Measurements from ENCODE around the gene TMED1. TPM values are rescaled to one million over a fixed set of nuclear protein-coding genes. Genes with fewer than 3 reads are reported as not detected.
"Not testable (repeated sequence)": the region's sequence is repeated elsewhere in the genome, so short reads cannot be mapped to it uniquely, and the experiment has no call there.

Gene TMED1
- total RNA-seq, 2 experiments from 2014 or later, result 8.6 to 11.2 TPM

GRCh38 chr19:10858204-10858828, 22.3 kb upstream of the TMED1 start:
- H3K27ac Mint-ChIP-seq, result no peak overlapping the region
- H3K4me3 Mint-ChIP-seq, result no peak overlapping the region
- H3K4me1 Mint-ChIP-seq, result peaks cover 8% of the 10 kb centered on the region
- no peaks in the 10 kb centered on the region for H3K36me3 Mint-ChIP-seq (ENCODE audit: low read depth)
- H3K9me3 Mint-ChIP-seq, result no peaks in the 10 kb centered on the region
- no peak for DNase-seq
- no peaks in the 10 kb centered on the region for H3K27me3 Mint-ChIP-seq
- CTCF ChIA-PET, result interaction anchor here (0.6 to 1.4 kb wide), 11 partner anchors 9 to 277 kb away, joined by 3 to 8 read pairs (median 3); partner anchors contain the start of gene TMED1
- POLR2A ChIA-PET, result no interaction called here

- H3K4me3 Mint-ChIP-seq; POLR2A ChIA-PET; H3K4me1 Mint-ChIP-seq; H3K27ac Mint-ChIP-seq; H3K9me3 Mint-ChIP-seq; H3K27me3 Mint-ChIP-seq; DNase-seq; H3K36me3 Mint-ChIP-seq (ENCODE audit: low read depth): not testable (repeated sequence)
- CTCF ChIA-PET, result interaction anchor here (0.9 to 4.4 kb wide), 4 partner anchors 7 to 140 kb away, joined by 3 to 27 read pairs (median 4); partner anchors contain the start of gene DNM2
Observed at GRCh38 chr19:10856899-10857298, 20.9 kb upstream of the TMED1 start.

- H3K36me3 Mint-ChIP-seq (ENCODE audit: low read depth), result no peaks in the 10 kb centered on the region
- peaks cover under 1% of the 10 kb centered on the region for H3K4me1 Mint-ChIP-seq
- H3K4me3 Mint-ChIP-seq, result no peak overlapping the region
- DNase-seq, result peak; percentile 32
- no peaks in the 10 kb centered on the region for H3K27me3 Mint-ChIP-seq
- ChIA-PET CTCF (interaction anchor here (0.9 to 4.4 kb wide), 5 partner anchors 8 to 139 kb away, joined by 4 to 27 read pairs (median 4); partner anchors contain the start of gene DNM2), POLR2A (no interaction called here)
- no peak overlapping the region for H3K27ac Mint-ChIP-seq
- H3K9me3 Mint-ChIP-seq, result no peaks in the 10 kb centered on the region
Observed at GRCh38 chr19:10855879-10856522, 20.0 kb upstream of the TMED1 start.

GRCh38 chr19:10854350-10855089, 18.5 kb upstream of the TMED1 start:
- CTCF ChIA-PET, result interaction anchor here (0.6 to 4.4 kb wide), 6 partner anchors 9 to 136 kb away, joined by 3 to 27 read pairs (median 4); partner anchors contain the start of gene DNM2
- Mint-ChIP-seq H3K27ac (no peak overlapping the region), H3K4me1 (no peaks in the 10 kb centered on the region), H3K36me3 (ENCODE audit: low read depth) (no peaks in the 10 kb centered on the region), H3K4me3 (no peak overlapping the region), H3K9me3 (no peaks in the 10 kb centered on the region), H3K27me3 (no peaks in the 10 kb centered on the region)
- POLR2A ChIA-PET, result interaction anchor here (0.6 kb wide), 1 partner anchor 25 kb away, joined by 3 read pairs; no protein-coding TSS in a partner anchor
- no peak for DNase-seq

- DNase-seq, result no peak
- Mint-ChIP-seq H3K36me3 (ENCODE audit: low read depth) (no peaks in the 10 kb centered on the region), H3K9me3 (no peaks in the 10 kb centered on the region), H3K27me3 (peaks cover 2% of the 10 kb centered on the region), H3K27ac (no peak overlapping the region), H3K4me3 (no peak overlapping the region), H3K4me1 (peaks cover 8% of the 10 kb centered on the region)
- ChIA-PET CTCF (interaction anchor here (1.1 to 4.4 kb wide), 3 partner anchors 11 to 136 kb away, joined by 4 to 27 read pairs (median 5); partner anchors contain the start of genes DNM2 and TMED1), POLR2A (interaction anchor here (0.6 kb wide), 1 partner anchor 47 kb away, joined by 4 read pairs; no protein-coding TSS in a partner anchor)
Observed at GRCh38 chr19:10852941-10853340, 16.9 kb upstream of the TMED1 start.

- POLR2A ChIA-PET, result no interaction called here
- DNase-seq, result no peak
- Mint-ChIP-seq H3K4me3 (no peak overlapping the region), H3K9me3 (no peaks in the 10 kb centered on the region), H3K4me1 (peaks cover 10% of the 10 kb centered on the region), H3K27me3 (peaks cover 2% of the 10 kb centered on the region), H3K27ac (no peak overlapping the region), H3K36me3 (ENCODE audit: low read depth) (no peaks in the 10 kb centered on the region)
- CTCF ChIA-PET, result interaction anchor here (0.6 to 4.4 kb wide), 4 partner anchors 12 to 135 kb away, joined by 3 to 27 read pairs (median 7); partner anchors contain the start of gene DNM2
Observed at GRCh38 chr19:10852098-10852800, 16.2 kb upstream of the TMED1 start.

- no peak overlapping the region for H3K27ac Mint-ChIP-seq
- no peak for DNase-seq
- ChIA-PET POLR2A (no interaction called here), CTCF (interaction anchor here (0.6 to 2.0 kb wide), 6 partner anchors 10 to 274 kb away, joined by 3 to 9 read pairs (median 4); partner anchors contain the start of gene DNM2)
- peaks cover 9% of the 10 kb centered on the region for H3K9me3 Mint-ChIP-seq
- H3K36me3 Mint-ChIP-seq (ENCODE audit: low read depth), result peaks cover 9% of the 10 kb centered on the region
- H3K27me3 Mint-ChIP-seq, result peaks cover 2% of the 10 kb centered on the region
- H3K4me1 Mint-ChIP-seq, result peaks cover 10% of the 10 kb centered on the region
- H3K4me3 Mint-ChIP-seq, result no peak overlapping the region
Observed at GRCh38 chr19:10850631-10851030, 14.6 kb upstream of the TMED1 start.

- peak within 1 kb of the TSS; percentile 51 for H3K4me3 Mint-ChIP-seq
- ChIA-PET CTCF (interaction anchor here (0.9 kb wide), 1 partner anchor 22 kb away, joined by 3 read pairs; no protein-coding TSS in a partner anchor), POLR2A (no interaction called here)
- H3K36me3 Mint-ChIP-seq (ENCODE audit: low read depth), result peaks cover 9% of the 10 kb centered on the region
- H3K27ac Mint-ChIP-seq, result peak within 1 kb of the TSS; percentile 73
- no peak for DNase-seq
- H3K4me1 Mint-ChIP-seq, result peaks cover 10% of the 10 kb centered on the region
- peaks cover 17% of the 10 kb centered on the region for H3K9me3 Mint-ChIP-seq
- peaks cover 2% of the 10 kb centered on the region for H3K27me3 Mint-ChIP-seq
Observed at GRCh38 chr19:10848230-10848856, 12.3 kb upstream of the TMED1 start, which contains the start of gene C19orf38. Gene C19orf38 (plus strand): TSS chr19:10848415. CDS start chr19:10848509, 94 bp downstream.

- Mint-ChIP-seq H3K9me3 (peaks cover 17% of the 10 kb centered on the region), H3K27me3 (peaks cover 2% of the 10 kb centered on the region), H3K27ac (peak overlapping the region; percentile 68), H3K4me1 (peaks cover 10% of the 10 kb centered on the region), H3K36me3 (ENCODE audit: low read depth) (peaks cover 9% of the 10 kb centered on the region), H3K4me3 (no peak overlapping the region)
- ChIA-PET POLR2A (no interaction called here), CTCF (interaction anchor here (0.9 to 1.5 kb wide), 5 partner anchors 8 to 145 kb away, joined by 3 to 7 read pairs (median 4); partner anchors contain the start of genes DNM2, QTRT1 and TMED1)
- DNase-seq, result no peak
Observed at GRCh38 chr19:10846500-10847202, 10.6 kb upstream of the TMED1 start.

- ChIA-PET CTCF (interaction anchor here (0.6 to 2.1 kb wide), 3 partner anchors 22 to 125 kb away, joined by 3 to 13 read pairs (median 3); partner anchors contain the start of gene DNM2), POLR2A (no interaction called here)
- Mint-ChIP-seq H3K36me3 (ENCODE audit: low read depth) (peaks cover 9% of the 10 kb centered on the region), H3K4me3 (no peak overlapping the region), H3K4me1 (peaks cover 2% of the 10 kb centered on the region), H3K27me3 (peaks cover 4% of the 10 kb centered on the region), H3K27ac (no peak overlapping the region), H3K9me3 (peaks cover 17% of the 10 kb centered on the region)
- DNase-seq, result no peak
Observed at GRCh38 chr19:10842788-10843187, 6.8 kb upstream of the TMED1 start.

Measured in activated CD4-positive, alpha-beta T cell treated with anti-CD3 and anti-CD28 coated beads, Interleukin-2, amount 10 ng/mL, durations not matched to agents 7 days and 5 days (primary cell).